ENCODE measurements around the gene CPT2. TPM values are rescaled to one million over a fixed set of nuclear protein-coding genes. Genes with fewer than 3 reads are reported as not detected.

CPT2 gene
- total and polyA plus RNA-seq, 9 of the 15 experiments (the other 6 are each of a cell fraction or from before 2014, with no cell fraction given): 7.6 to 25.1 (median 16.8) TPM

GRCh38 chr1:53214376-53214940 lies 17.8 kb downstream of the CPT2 start:
- Histone ChIP-seq H3K9me3 (replicated peaks; ENCODE audit: control insufficient read depth, insufficient read depth, low read depth, low read length) (no peaks in the 10 kb centered on the region), H3K4me1 (replicated peaks in 1 of 2; ENCODE audit: control insufficient read depth in 2 of 2, insufficient read depth in 2 of 2, low read length in 2 of 2) (peaks cover 0 to 1% of the 10 kb centered on the region in 2 experiments; a peak in 2 of 5 replicates), H3K79me2 (ENCODE audit: control insufficient read depth, insufficient read depth, low read length) (peaks cover 10% of the 10 kb centered on the region), H3K4me3 (no peak overlapping the region), H3K27ac (ENCODE audit: extremely low read depth, low read depth, low read length) (no peak overlapping the region), H3K36me3 (ENCODE audit: control insufficient read depth, insufficient read depth, low read length) (peaks cover 74% of the 10 kb centered on the region), H2AFZ (ENCODE audit: low read depth, low read length) (no peak overlapping the region), H3K9me1 (ENCODE audit: control insufficient read depth, insufficient read depth, low read length) (no peaks in the 10 kb centered on the region), H3K4me2 (ENCODE audit: insufficient read depth, low read length) (no peak overlapping the region), H3K9ac (ENCODE audit: insufficient read depth in 1 of 2, low read depth in 2 of 2, low read length in 2 of 2) (no peak overlapping the region), H3K27me3 (ENCODE audit: control insufficient read depth in 2 of 2, insufficient read depth in 2 of 2, low read length in 2 of 2) (no peaks in the 10 kb centered on the region), H4K20me1 (replicated peaks; ENCODE audit: control insufficient read depth, insufficient read depth, low read length) (no peaks in the 10 kb centered on the region)
- POLR2A ChIA-PET: interaction anchor here (0.6 to 3.2 kb wide), 4 partner anchors 12 to 1159 kb away, joined by 3 to 14 read pairs (median 4); partner anchors contain the start of gene TXNDC12
- FAIRE-seq (no peak), ATAC-seq (no peak; the same call in 2 of the 3 replicates), DNase-seq (ENCODE audit: extremely low read depth in 1 of 4, low spot score in 3 of 4) (no peak)
- TF ChIP-seq YY1 (IDR thresholded peaks at IDR 0.05; ENCODE audit: borderline replicate concordance in 1 of 3, control insufficient read depth in 1 of 3, extremely low read depth in 1 of 3, insufficient read depth in 3 of 3, insufficient read length in 1 of 3, insufficient replicate concordance in 2 of 3, low read depth in 1 of 3, low read length in 2 of 3): no peak
- no peak for TF ChIP-seq RERE (CRISPR knock-in tag; IDR thresholded peaks at IDR 0.05; ENCODE audit: borderline replicate concordance)
- no peak for TF ChIP-seq TCF3 (CRISPR knock-in tag; IDR thresholded peaks at IDR 0.05)
- no peak for TF ChIP-seq ZBTB7A (IDR thresholded peaks at IDR 0.05; ENCODE audit: borderline replicate concordance, control insufficient read depth, low read depth, low read length)
- TF ChIP-seq SUPT5H (IDR thresholded peaks at IDR 0.05): 0 out of 2 replicates have a peak, but pooled peaks have one; percentile 6
- in situ Hi-C loops (cut with MboI) (no loop called here), intact Hi-C loops (cut with micrococcal nuclease) (no loop called here)
- BruUV-seq (replicated peaks): no TSS peak
- CTCF ChIA-PET (ENCODE audit: low intra/inter-chr PET ratio): no interaction called here
- WGBS (ENCODE audit: insufficient coverage, low coverage, missing lambda C conversion rate): 83% methylated on average over 5 of the region's 5 CpGs
